Measurements from ENCODE around the gene CHRNA5. TPM values are rescaled to one million over a fixed set of nuclear protein-coding genes. Genes with fewer than 3 reads are reported as not detected.

The CHRNA5 gene
- total and polyA plus RNA-seq, 2 donors: 1.5 to 1.9 TPM

Other genes starting within 250 kb of the CHRNA5 start
- gene CRABP1, start 225.2 kb upstream of the CHRNA5 start, total RNA-seq: 1.8 TPM
- gene CRABP1, start 225.2 kb upstream of the CHRNA5 start, polyA plus RNA-seq: 6.5 TPM
- 20.5 TPM for gene IREB2, start 127.3 kb upstream of the CHRNA5 start, total RNA-seq
- 20.6 TPM for gene IREB2, start 127.3 kb upstream of the CHRNA5 start, polyA plus RNA-seq
- gene HYKK, start 57.9 kb upstream of the CHRNA5 start, total RNA-seq: 2.2 TPM
- 5.3 TPM for gene HYKK, start 57.9 kb upstream of the CHRNA5 start, polyA plus RNA-seq
- gene PSMA4, start 25.1 kb upstream of the CHRNA5 start, total RNA-seq: 409 TPM
- gene PSMA4, start 25.1 kb upstream of the CHRNA5 start, polyA plus RNA-seq: 316 TPM
- 22.0 TPM for gene CHRNA3, start 55.5 kb downstream of the CHRNA5 start, total RNA-seq
- 48.3 TPM for gene CHRNA3, start 55.5 kb downstream of the CHRNA5 start, polyA plus RNA-seq
- 0.47 TPM for gene CHRNB4, start 75.7 kb downstream of the CHRNA5 start, total RNA-seq
- gene CHRNB4, start 75.7 kb downstream of the CHRNA5 start, polyA plus RNA-seq: 0.62 TPM
- 0.47 TPM for gene ADAMTS7, start 245.9 kb downstream of the CHRNA5 start, total RNA-seq
- 0.94 TPM for gene ADAMTS7, start 245.9 kb downstream of the CHRNA5 start, polyA plus RNA-seq